SK-N-SH treated with all-trans-retinoic acid at 6 μM for 48 hours (cell line): ENCODE results near the gene ARMC2.
A peak's percentile ranks its signal among the peaks of the same experiment; 100 is the strongest.

ENCODE experiments used
- ATAC-seq: fragments of 200-7000 bp; cut with Tn5 transposase; 3 replicates; pipeline ENCODE4 v1.9.1; 2020; ENCODE audit warnings: mild to moderate bottlenecking, moderate library complexity
- ARNTL ChIP-seq: fragments of 450-650 bp; formaldehyde crosslinking; IDR thresholded peaks from 2 replicates; pipeline ENCODE4 v1.5.0; 2020; ENCODE audit warnings: low read depth, mild to moderate bottlenecking, moderate library complexity, borderline replicate concordance
- CSDC2 ChIP-seq: fragments of 250-450 bp; sonication (Bioruptor Pico); IDR thresholded peaks from 2 replicates; pipeline ENCODE4 v1.5.0; 2020; ENCODE audit warnings: mild to moderate bottlenecking, moderate library complexity
- ESRRG ChIP-seq: fragments of 250-450 bp; sonication (Bioruptor Pico); IDR thresholded peaks from 2 replicates; pipeline ENCODE4 v1.6.1; 2021; ENCODE audit warnings: mild to moderate bottlenecking
- ISL1 ChIP-seq: fragments of 250-450 bp; sonication (Bioruptor Pico); IDR thresholded peaks from 2 replicates; pipeline ENCODE4 v2.1.2; 2022; ENCODE audit warnings: mild to moderate bottlenecking, moderate library complexity
- OSR1 ChIP-seq: fragments of 250-450 bp; sonication (Bioruptor Pico); IDR thresholded peaks from 2 replicates; pipeline ENCODE4 v1.8.0; 2022; ENCODE audit warnings: moderate library complexity, mild to moderate bottlenecking, inconsistent platforms
- RARB ChIP-seq: fragments of 250-450 bp; sonication (Bioruptor Pico); IDR thresholded peaks from 2 replicates; pipeline ENCODE4 v1.8.0; 2021; ENCODE audit warnings: mild to moderate bottlenecking, moderate library complexity
- SNAI2 ChIP-seq: fragments of 250-450 bp; sonication (Bioruptor Pico); IDR thresholded peaks from 2 replicates; pipeline ENCODE4 v1.5.0; 2020; ENCODE audit warnings: mild to moderate bottlenecking, moderate library complexity
- TCF4 ChIP-seq: fragments of 250-450 bp; sonication (Bioruptor Pico); IDR thresholded peaks from 2 replicates; pipeline ENCODE4 v1.8.0; 2021; ENCODE audit warnings: mild to moderate bottlenecking, moderate library complexity, borderline replicate concordance
- TOX ChIP-seq: fragments of 250-450 bp; sonication (Bioruptor Pico); IDR thresholded peaks from 2 replicates; pipeline ENCODE4 v1.8.0; 2021; ENCODE audit warnings: mild to moderate bottlenecking, moderate library complexity, borderline replicate concordance
- ZC3H10 ChIP-seq: fragments of 250-450 bp; sonication (Bioruptor Pico); IDR thresholded peaks from 2 replicates; pipeline ENCODE4 v1.5.1; 2021; ENCODE audit warnings: mild to moderate bottlenecking, moderate library complexity
- ZFP3 ChIP-seq: fragments of 250-450 bp; sonication (Bioruptor Pico); IDR thresholded peaks from 2 replicates; pipeline ENCODE4 v1.5.0; 2020; ENCODE audit warnings: mild to moderate bottlenecking, moderate library complexity
- ZNF565 ChIP-seq: fragments of 450-650 bp; formaldehyde crosslinking; conservative IDR thresholded peaks from 2 replicates; pipeline ENCODE4 v1.5.0; 2020; ENCODE audit warnings: low read depth, mild to moderate bottlenecking, moderate library complexity
- ZNF70 ChIP-seq: fragments of 450-650 bp; formaldehyde crosslinking; IDR thresholded peaks from 2 replicates; pipeline ENCODE4 v1.5.0; 2020; ENCODE audit warnings: mild to moderate bottlenecking, moderate library complexity
- ZNF8 ChIP-seq: fragments of 450-650 bp; formaldehyde crosslinking; IDR thresholded peaks from 2 replicates; pipeline ENCODE4 v1.5.0; 2020; ENCODE audit warnings: mild to moderate bottlenecking, moderate library complexity
- TF ChIP-seq, protein P1 (sequence below): fragments of 250-450 bp; sonication (Bioruptor Pico); IDR thresholded peaks from 2 replicates; pipeline ENCODE4 v1.5.1; 2020; ENCODE audit warnings: low read depth, mild to moderate bottlenecking, moderate library complexity
- TF ChIP-seq, protein P2 (sequence below): fragments of 250-450 bp; sonication (Bioruptor Pico); IDR thresholded peaks from 2 replicates; pipeline ENCODE4 v1.5.1; 2021; ENCODE audit warnings: mild to moderate bottlenecking, moderate library complexity
- TF ChIP-seq, protein P3 (sequence below): fragments of 250-450 bp; sonication (Bioruptor Pico); IDR thresholded peaks from 2 replicates; pipeline ENCODE4 v1.8.0; 2021; ENCODE audit warnings: low read depth, mild to moderate bottlenecking, moderate library complexity, borderline replicate concordance
- TF ChIP-seq, protein P4 (sequence below): fragments of 250-450 bp; sonication (Bioruptor Pico); IDR thresholded peaks from 2 replicates; pipeline ENCODE4 v1.5.0; 2020; ENCODE audit warnings: mild to moderate bottlenecking, moderate library complexity
- TF ChIP-seq, protein P5 (sequence below): fragments of 250-450 bp; sonication (Bioruptor Pico); IDR thresholded peaks from 2 replicates; pipeline ENCODE4 v1.8.0; 2020; ENCODE audit warnings: mild to moderate bottlenecking, moderate library complexity, borderline replicate concordance

ARMC2 gene

DNA sequence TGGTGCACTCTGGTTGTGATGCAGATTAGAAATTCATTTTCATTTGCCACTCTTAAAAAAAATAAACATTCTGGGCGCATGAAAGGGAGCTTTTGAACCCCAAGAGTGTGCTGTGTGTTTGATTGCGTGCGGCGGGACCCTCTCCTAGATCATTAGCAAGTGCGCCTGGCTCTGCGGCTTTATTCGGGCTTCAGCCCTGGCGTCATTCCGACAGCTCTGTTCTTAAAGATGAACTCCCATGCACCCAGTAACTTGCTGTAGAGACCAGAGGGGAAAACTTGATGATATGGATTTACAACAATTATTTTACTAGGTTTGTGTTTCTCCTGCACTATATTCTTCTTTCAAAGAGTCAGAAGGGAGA lies 48.9 kb upstream of the ARMC2 start (continued):
- TF ChIP-seq ESRRG (CRISPR knock-in tag) (no peak), TOX (CRISPR knock-in tag) (no peak)
- TF ChIP-seq, protein P1, sequence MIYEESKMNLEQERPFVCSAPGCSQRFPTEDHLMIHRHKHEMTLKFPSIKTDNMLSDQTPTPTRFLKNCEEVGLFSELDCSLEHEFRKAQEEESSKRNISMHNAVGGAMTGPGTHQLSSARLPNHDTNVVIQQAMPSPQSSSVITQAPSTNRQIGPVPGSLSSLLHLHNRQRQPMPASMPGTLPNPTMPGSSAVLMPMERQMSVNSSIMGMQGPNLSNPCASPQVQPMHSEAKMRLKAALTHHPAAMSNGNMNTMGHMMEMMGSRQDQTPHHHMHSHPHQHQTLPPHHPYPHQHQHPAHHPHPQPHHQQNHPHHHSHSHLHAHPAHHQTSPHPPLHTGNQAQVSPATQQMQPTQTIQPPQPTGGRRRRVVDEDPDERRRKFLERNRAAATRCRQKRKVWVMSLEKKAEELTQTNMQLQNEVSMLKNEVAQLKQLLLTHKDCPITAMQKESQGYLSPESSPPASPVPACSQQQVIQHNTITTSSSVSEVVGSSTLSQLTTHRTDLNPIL (CRISPR knock-in tag) = no peak

DNA sequence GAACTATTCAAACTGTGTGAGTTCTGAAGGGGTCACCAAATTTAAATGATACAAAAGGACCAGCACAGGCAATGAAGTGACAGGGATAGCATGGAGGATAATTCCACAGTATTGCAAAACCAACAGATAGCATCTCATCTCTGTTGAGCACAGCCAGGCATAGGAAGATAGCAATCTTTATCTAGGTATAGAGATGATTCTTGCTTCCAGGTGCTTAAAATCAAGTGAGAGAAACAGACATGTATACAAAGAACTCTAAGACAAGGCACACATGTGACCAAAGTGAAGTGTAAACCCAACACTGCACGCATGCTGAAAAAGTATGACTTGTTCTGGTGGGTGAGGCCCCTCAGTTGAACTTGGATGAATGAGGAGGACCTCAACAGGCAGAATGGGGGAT lies 48.4 kb upstream of the ARMC2 start:
- no peak for ATAC-seq
- TF ChIP-seq TOX (CRISPR knock-in tag) (no peak), ZNF70 (CRISPR knock-in tag) (0 out of 2 replicates have a peak, but pooled peaks have one; percentile 28), CSDC2 (CRISPR knock-in tag) (no peak), ZNF565 (no peak)
- TF ChIP-seq, protein P2, sequence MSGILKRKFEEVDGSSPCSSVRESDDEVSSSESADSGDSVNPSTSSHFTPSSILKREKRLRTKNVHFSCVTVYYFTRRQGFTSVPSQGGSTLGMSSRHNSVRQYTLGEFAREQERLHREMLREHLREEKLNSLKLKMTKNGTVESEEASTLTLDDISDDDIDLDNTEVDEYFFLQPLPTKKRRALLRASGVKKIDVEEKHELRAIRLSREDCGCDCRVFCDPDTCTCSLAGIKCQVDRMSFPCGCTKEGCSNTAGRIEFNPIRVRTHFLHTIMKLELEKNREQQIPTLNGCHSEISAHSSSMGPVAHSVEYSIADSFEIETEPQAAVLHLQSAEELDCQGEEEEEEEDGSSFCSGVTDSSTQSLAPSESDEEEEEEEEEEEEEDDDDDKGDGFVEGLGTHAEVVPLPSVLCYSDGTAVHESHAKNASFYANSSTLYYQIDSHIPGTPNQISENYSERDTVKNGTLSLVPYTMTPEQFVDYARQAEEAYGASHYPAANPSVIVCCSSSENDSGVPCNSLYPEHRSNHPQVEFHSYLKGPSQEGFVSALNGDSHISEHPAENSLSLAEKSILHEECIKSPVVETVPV (CRISPR knock-in tag) = no peak
- TF ChIP-seq, protein P3, sequence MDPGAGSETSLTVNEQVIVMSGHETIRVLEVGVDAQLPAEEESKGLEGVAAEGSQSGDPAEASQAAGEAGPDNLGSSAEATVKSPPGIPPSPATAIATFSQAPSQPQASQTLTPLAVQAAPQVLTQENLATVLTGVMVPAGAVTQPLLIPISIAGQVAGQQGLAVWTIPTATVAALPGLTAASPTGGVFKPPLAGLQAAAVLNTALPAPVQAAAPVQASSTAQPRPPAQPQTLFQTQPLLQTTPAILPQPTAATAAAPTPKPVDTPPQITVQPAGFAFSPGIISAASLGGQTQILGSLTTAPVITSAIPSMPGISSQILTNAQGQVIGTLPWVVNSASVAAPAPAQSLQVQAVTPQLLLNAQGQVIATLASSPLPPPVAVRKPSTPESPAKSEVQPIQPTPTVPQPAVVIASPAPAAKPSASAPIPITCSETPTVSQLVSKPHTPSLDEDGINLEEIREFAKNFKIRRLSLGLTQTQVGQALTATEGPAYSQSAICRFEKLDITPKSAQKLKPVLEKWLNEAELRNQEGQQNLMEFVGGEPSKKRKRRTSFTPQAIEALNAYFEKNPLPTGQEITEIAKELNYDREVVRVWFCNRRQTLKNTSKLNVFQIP (CRISPR knock-in tag) = no peak

DNA sequence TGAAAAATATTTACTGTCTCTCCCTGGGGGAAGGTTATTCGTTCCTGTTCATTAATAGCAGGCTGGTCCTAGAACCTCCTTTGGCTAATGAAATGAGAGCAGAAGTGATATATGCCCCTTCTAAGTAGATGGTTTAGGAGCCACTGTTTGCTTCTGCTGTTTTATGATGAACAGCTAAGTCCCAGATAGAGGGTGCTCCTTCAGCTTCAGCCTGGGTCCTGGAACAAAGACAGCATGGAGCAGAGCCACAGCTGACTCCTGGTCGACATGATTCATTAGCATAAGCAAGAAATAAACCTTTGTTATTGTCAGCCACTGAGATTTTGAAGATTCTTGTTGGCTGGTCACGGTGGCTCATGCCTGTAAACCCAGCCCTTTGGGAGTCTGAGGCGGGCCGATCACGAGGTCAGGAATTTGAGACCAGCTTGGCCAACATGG lies 47.8 kb upstream of the ARMC2 start:
- no peak for TF ChIP-seq OSR1
- TF ChIP-seq ZFP3 (CRISPR knock-in tag) = no peak
- TF ChIP-seq, all 23 proteins: peak for 0
- ATAC-seq = no peak

DNA sequence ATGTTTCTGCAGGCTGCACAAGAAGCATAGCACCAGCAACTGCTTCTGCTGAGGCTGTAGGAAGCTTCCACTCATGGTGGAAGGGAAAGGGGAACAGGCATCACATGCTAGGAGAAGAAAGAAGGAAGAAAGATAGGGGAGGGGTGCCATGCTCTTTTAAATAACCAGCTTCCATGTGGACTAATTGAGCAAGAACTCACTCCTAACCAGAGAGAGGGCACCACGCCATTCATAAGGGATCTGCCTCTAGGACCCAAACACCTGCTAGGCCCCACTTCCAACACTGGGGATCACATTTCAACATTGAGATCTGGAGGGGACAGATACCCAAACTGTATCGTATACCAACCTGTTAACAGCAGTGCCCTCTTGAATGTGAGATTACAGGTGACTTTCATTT lies 46.9 kb upstream of the ARMC2 start:
- no peak for ATAC-seq
- TF ChIP-seq ARNTL (CRISPR knock-in tag) (no peak), ZFP3 (CRISPR knock-in tag) (no peak), SNAI2 (CRISPR knock-in tag) (no peak), ISL1 (CRISPR knock-in tag) (no peak), ZNF8 (CRISPR knock-in tag) (no peak), RARB (no peak), ZNF565 (no peak), ZC3H10 (no peak), TCF4 (CRISPR knock-in tag) (no peak)
- TF ChIP-seq, protein P2 (CRISPR knock-in tag) = no peak
- TF ChIP-seq, protein P4, sequence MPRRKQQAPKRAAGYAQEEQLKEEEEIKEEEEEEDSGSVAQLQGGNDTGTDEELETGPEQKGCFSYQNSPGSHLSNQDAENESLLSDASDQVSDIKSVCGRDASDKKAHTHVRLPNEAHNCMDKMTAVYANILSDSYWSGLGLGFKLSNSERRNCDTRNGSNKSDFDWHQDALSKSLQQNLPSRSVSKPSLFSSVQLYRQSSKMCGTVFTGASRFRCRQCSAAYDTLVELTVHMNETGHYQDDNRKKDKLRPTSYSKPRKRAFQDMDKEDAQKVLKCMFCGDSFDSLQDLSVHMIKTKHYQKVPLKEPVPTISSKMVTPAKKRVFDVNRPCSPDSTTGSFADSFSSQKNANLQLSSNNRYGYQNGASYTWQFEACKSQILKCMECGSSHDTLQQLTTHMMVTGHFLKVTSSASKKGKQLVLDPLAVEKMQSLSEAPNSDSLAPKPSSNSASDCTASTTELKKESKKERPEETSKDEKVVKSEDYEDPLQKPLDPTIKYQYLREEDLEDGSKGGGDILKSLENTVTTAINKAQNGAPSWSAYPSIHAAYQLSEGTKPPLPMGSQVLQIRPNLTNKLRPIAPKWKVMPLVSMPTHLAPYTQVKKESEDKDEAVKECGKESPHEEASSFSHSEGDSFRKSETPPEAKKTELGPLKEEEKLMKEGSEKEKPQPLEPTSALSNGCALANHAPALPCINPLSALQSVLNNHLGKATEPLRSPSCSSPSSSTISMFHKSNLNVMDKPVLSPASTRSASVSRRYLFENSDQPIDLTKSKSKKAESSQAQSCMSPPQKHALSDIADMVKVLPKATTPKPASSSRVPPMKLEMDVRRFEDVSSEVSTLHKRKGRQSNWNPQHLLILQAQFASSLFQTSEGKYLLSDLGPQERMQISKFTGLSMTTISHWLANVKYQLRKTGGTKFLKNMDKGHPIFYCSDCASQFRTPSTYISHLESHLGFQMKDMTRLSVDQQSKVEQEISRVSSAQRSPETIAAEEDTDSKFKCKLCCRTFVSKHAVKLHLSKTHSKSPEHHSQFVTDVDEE = no peak
- TF ChIP-seq, protein P5, sequence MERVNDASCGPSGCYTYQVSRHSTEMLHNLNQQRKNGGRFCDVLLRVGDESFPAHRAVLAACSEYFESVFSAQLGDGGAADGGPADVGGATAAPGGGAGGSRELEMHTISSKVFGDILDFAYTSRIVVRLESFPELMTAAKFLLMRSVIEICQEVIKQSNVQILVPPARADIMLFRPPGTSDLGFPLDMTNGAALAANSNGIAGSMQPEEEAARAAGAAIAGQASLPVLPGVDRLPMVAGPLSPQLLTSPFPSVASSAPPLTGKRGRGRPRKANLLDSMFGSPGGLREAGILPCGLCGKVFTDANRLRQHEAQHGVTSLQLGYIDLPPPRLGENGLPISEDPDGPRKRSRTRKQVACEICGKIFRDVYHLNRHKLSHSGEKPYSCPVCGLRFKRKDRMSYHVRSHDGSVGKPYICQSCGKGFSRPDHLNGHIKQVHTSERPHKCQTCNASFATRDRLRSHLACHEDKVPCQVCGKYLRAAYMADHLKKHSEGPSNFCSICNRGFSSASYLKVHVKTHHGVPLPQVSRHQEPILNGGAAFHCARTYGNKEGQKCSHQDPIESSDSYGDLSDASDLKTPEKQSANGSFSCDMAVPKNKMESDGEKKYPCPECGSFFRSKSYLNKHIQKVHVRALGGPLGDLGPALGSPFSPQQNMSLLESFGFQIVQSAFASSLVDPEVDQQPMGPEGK (CRISPR knock-in tag) = no peak
